Vagina (tissue), 2 donors: ENCODE measurements around the gene COL4A5.
"Not testable (repeated sequence)": the region's sequence is repeated elsewhere in the genome, so short reads cannot be mapped to it uniquely, and the experiment has no call there.

Source experiments
- POLR2A ChIP-seq, 2 donors: fragments of 450-650 bp; IDR thresholded peaks; one replicate each; pipeline ENCODE4 v1.6.1; 2017; ENCODE audit warnings: antibody characterized with exemption in 2 of 2, mild to moderate bottlenecking in 2 of 2, moderate library complexity in 2 of 2
- POLR2AphosphoS5 ChIP-seq, 2 donors: sonication (generic); formaldehyde crosslinking; IDR thresholded peaks; one replicate each; pipeline ENCODE4 v1.9.0; 2017; ENCODE audit warnings: antibody characterized with exemption in 2 of 2, mild to moderate bottlenecking in 2 of 2, low read depth in 1 of 2; ENCODE audit not compliant: insufficient read depth in 1 of 2
- TF ChIP-seq, protein P1 (sequence below), 3 experiments: fragments of 450-650 bp in 2 of 3; fragments of 200-600 bp in 1 of 3; sonication (generic) in 1 of 3; IDR thresholded peaks; one replicate each; pipeline ENCODE4 v1.5.1; 2017 to 2019; ENCODE audit warnings: antibody characterized with exemption in 3 of 3, mild to moderate bottlenecking in 2 of 3, moderate library complexity in 2 of 3

DNA sequence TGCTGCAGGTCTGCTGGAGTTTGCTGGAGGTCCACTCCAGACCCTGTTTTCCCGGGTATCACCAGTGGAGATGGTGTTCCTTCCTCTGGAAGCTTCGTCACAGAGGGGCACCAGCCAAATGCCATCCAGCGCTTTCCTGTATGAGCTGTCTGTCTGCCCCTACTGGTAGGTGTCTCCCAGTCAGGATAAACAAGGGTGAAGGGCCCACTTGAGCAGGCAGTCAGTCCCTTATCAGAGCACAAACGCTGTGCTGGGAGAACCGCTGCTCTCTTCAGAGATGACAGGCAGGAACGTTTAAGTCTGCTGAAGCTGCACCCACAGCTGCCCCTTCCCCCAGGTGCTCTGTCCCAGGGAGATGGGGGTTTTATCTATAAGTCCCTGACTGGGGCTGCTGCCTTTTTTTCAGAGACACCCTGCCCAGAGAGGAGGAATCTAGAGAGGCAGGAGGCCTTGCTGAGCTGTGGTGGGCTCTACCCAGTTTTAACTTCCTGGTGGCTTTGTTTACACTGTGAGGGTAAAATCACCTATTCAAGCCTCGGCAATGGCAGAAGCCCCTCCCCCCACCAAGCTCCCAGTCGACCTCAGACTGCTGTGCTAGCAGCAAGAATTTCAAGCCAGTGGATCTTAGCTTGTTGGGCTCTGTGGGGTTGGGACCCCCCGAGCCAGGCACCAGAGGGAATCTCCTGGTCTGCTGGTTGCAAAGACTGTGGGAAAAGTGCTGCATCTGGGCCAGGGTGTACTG, 48.5 kb upstream of the COL4A5 start:
- not testable (repeated sequence) for TF ChIP-seq POLR2AphosphoS5 (IDR thresholded peaks at IDR 0.05; ENCODE audit: insufficient read depth in 1 of 2, low read depth in 1 of 2); POLR2A (IDR thresholded peaks at IDR 0.05)
- TF ChIP-seq, protein P1, sequence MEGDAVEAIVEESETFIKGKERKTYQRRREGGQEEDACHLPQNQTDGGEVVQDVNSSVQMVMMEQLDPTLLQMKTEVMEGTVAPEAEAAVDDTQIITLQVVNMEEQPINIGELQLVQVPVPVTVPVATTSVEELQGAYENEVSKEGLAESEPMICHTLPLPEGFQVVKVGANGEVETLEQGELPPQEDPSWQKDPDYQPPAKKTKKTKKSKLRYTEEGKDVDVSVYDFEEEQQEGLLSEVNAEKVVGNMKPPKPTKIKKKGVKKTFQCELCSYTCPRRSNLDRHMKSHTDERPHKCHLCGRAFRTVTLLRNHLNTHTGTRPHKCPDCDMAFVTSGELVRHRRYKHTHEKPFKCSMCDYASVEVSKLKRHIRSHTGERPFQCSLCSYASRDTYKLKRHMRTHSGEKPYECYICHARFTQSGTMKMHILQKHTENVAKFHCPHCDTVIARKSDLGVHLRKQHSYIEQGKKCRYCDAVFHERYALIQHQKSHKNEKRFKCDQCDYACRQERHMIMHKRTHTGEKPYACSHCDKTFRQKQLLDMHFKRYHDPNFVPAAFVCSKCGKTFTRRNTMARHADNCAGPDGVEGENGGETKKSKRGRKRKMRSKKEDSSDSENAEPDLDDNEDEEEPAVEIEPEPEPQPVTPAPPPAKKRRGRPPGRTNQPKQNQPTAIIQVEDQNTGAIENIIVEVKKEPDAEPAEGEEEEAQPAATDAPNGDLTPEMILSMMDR (IDR thresholded peaks at IDR 0.05) = not testable (repeated sequence)
